ENCODE data around the gene NIPSNAP3A.

DNA sequence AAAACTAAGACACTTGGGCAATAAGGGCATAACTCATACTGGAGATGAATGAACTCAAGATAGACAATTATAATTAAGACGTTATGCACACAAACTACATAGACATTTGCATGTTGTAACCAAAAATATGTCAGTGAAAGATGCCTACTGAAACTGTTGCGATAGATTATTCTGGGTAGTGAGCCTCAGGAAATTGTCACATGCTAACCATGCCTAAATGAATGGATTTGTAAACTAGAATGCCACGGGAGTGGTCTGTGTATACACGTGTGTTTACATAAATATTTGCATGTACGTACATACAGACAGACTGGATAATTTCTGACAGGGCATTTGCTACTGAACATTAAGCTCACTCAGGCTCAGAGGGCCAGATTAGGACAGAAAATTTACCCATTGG, 17.7 kb downstream of the NIPSNAP3A start:
- TF ChIP-seq, protein P1, sequence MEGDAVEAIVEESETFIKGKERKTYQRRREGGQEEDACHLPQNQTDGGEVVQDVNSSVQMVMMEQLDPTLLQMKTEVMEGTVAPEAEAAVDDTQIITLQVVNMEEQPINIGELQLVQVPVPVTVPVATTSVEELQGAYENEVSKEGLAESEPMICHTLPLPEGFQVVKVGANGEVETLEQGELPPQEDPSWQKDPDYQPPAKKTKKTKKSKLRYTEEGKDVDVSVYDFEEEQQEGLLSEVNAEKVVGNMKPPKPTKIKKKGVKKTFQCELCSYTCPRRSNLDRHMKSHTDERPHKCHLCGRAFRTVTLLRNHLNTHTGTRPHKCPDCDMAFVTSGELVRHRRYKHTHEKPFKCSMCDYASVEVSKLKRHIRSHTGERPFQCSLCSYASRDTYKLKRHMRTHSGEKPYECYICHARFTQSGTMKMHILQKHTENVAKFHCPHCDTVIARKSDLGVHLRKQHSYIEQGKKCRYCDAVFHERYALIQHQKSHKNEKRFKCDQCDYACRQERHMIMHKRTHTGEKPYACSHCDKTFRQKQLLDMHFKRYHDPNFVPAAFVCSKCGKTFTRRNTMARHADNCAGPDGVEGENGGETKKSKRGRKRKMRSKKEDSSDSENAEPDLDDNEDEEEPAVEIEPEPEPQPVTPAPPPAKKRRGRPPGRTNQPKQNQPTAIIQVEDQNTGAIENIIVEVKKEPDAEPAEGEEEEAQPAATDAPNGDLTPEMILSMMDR (IDR thresholded peaks at IDR 0.05) = no peak
- TF ChIP-seq POLR2A (IDR thresholded peaks at IDR 0.05) = no peak
